Astrocyte (in vitro differentiated cells and primary cell): ENCODE data around the gene GRIN2A. TPM values are rescaled to one million over a fixed set of nuclear protein-coding genes. Genes with fewer than 3 reads are reported as not detected.

Experiments
- DNase-seq: peaks from one replicate; pipeline ENCODE4 v3.0.0-alpha.2; 2010; ENCODE audit warnings: low read depth
- FAIRE-seq: peaks from 2 replicates; lab custom pipeline; 2011; peaks lifted over from hg19 to GRCh38; lab: Jason Lieb, UNC
- H2AFZ ChIP-seq: 2 replicates; pipeline ENCODE4 v1.6.0; 2012; ENCODE audit warnings: low read depth, low read length, inconsistent platforms
- H3K27ac ChIP-seq: 2 replicates; pipeline ENCODE4 v1.5.1; 2011; ENCODE audit warnings: low read depth, low read length, inconsistent platforms
- H3K27me3 ChIP-seq: 2 replicates; pipeline ENCODE4 v1.6.0; 2011; ENCODE audit warnings: low read length, inconsistent platforms; ENCODE audit not compliant: insufficient read depth
- H3K36me3 ChIP-seq: 2 replicates; pipeline ENCODE4 v1.5.1; 2011; ENCODE audit warnings: low read length, inconsistent platforms; ENCODE audit not compliant: insufficient read depth
- H3K4me1 ChIP-seq: 2 replicates; pipeline ENCODE4 v1.5.1; 2011; ENCODE audit warnings: low read length, inconsistent platforms; ENCODE audit not compliant: insufficient read depth
- H3K4me2 ChIP-seq: 2 replicates; pipeline ENCODE4 v1.6.0; 2012; ENCODE audit warnings: low read length, inconsistent platforms
- H3K4me3 ChIP-seq: 2 replicates; pipeline ENCODE4 v1.5.1; 2011; ENCODE audit warnings: low read depth, mild to moderate bottlenecking, low read length, inconsistent platforms; ENCODE audit not compliant: insufficient read depth
- H3K79me2 ChIP-seq: 2 replicates; pipeline ENCODE4 v1.6.0; 2012; ENCODE audit warnings: mild to moderate bottlenecking, low read length, inconsistent platforms; ENCODE audit not compliant: insufficient read depth
- H3K9ac ChIP-seq: 2 replicates; pipeline ENCODE4 v1.6.0; 2012; ENCODE audit warnings: mild to moderate bottlenecking, low read length, inconsistent platforms
- H3K9me3 ChIP-seq: 2 replicates; pipeline ENCODE4 v1.5.1; 2012; ENCODE audit warnings: low read depth, mild to moderate bottlenecking, low read length, inconsistent platforms; ENCODE audit not compliant: insufficient read depth
- H4K20me1 ChIP-seq: 2 replicates; pipeline ENCODE4 v1.6.0; 2012; ENCODE audit warnings: low read length, inconsistent platforms; ENCODE audit not compliant: insufficient read depth
- H3K27ac Mint-ChIP-seq: one replicate; pipeline ENCODE4 v1.8.0; 2021; ENCODE audit warnings: mild to moderate bottlenecking, mixed read lengths; ENCODE audit not compliant: unreplicated experiment
- H3K27me3 Mint-ChIP-seq: one replicate; pipeline ENCODE4 v1.8.0; 2021; ENCODE audit warnings: low read depth, mixed read lengths; ENCODE audit not compliant: unreplicated experiment
- H3K36me3 Mint-ChIP-seq: one replicate; pipeline ENCODE4 v1.8.0; 2021; ENCODE audit warnings: low read depth, mixed read lengths; ENCODE audit not compliant: unreplicated experiment
- H3K4me1 Mint-ChIP-seq: one replicate; pipeline ENCODE4 v1.8.0; 2021; ENCODE audit warnings: low read depth, mixed read lengths; ENCODE audit not compliant: unreplicated experiment
- H3K4me3 Mint-ChIP-seq: one replicate; pipeline ENCODE4 v1.8.0; 2021; ENCODE audit warnings: mild to moderate bottlenecking, moderate library complexity, mixed read lengths; ENCODE audit not compliant: unreplicated experiment
- H3K9me3 Mint-ChIP-seq: one replicate; pipeline ENCODE4 v1.8.0; 2021; ENCODE audit warnings: mild to moderate bottlenecking, mixed read lengths; ENCODE audit not compliant: unreplicated experiment
- CTCF ChIP-seq: IDR thresholded peaks from 2 replicates; pipeline ENCODE4 v1.5.1; 2011; ENCODE audit warnings: low read depth, mild to moderate bottlenecking, inconsistent platforms, low read length, moderate library complexity; ENCODE audit not compliant: insufficient read depth
- EZH2 ChIP-seq: IDR thresholded peaks from 2 replicates; pipeline ENCODE4 v1.6.1; 2012; ENCODE audit warnings: mild to moderate bottlenecking, low read length, inconsistent platforms; ENCODE audit not compliant: insufficient read depth
- total RNA-seq: library from RNA; stranded (reverse); gene quantifications from 2 replicates; pipeline ENCODE4 v1.2.1, GENCODE V29; 2021

Gene GRIN2A
- total RNA-seq, 1 donor from 2014 or later: 0.68 TPM

DNA sequence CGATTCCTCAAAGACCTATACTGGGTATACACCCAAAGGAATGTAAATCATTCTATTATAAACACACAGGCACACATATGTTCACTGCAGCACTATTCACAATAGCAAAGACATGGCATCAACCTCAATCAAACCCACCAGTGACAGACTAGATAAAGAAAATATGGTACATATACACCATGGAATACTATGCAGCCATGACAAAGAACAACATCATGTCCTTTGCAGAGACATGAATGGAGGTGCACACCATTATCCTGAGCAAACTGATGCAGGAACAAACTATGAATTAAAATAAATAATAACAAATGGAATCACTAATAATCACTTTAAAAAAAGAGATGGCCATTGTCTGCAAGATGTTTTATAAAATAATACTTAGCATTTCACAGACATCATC, 380.1 kb downstream of the GRIN2A start:
- Mint-ChIP-seq H3K4me3 (no peak overlapping the region), H3K4me1 (no peaks in the 10 kb centered on the region), H3K27me3 (peaks cover 19% of the 10 kb centered on the region), H3K36me3 (no peaks in the 10 kb centered on the region), H3K9me3 (no peaks in the 10 kb centered on the region), H3K27ac (no peak overlapping the region)
- no peaks in the 10 kb centered on the region for H4K20me1 ChIP-seq
- H2AFZ ChIP-seq: no peak overlapping the region
- DNase-seq (no peak), FAIRE-seq (no peak)
- TF ChIP-seq CTCF: no peak
- no peak overlapping the region for H3K9ac ChIP-seq
- H3K4me3 ChIP-seq: no peak overlapping the region
- peaks cover 11% of the 10 kb centered on the region for H3K4me1 ChIP-seq
- peaks cover 2% of the 10 kb centered on the region for H3K9me3 ChIP-seq
- H3K27me3 ChIP-seq: no peaks in the 10 kb centered on the region
- no peaks in the 10 kb centered on the region for H3K79me2 ChIP-seq
- H3K4me2 ChIP-seq: no peak overlapping the region
- H3K27ac ChIP-seq: no peak overlapping the region
- no peaks in the 10 kb centered on the region for H3K36me3 ChIP-seq

DNA sequence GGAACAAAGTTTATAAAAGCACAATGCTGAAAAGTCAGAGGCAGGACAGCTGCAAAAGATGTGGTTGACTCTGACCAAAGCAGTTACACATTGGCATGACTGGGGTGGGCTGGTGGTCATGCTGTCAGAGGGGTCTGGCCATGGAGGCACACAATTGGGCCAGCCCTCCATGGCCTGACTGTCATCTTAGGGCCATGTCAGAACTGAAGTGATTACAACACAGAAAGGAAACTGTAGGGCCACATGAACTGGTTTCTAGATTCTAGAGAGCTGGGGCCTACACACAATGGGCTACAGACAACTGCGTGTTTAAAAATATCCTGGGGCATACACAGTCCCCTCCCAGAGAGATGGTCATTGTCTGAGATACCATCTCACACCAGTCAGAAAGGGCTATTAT, 380.6 kb downstream of the GRIN2A start:
- no peaks in the 10 kb centered on the region for H3K27me3 ChIP-seq
- Mint-ChIP-seq H3K27ac (no peak overlapping the region), H3K36me3 (no peaks in the 10 kb centered on the region), H3K4me3 (no peak overlapping the region), H3K9me3 (no peaks in the 10 kb centered on the region), H3K4me1 (peaks cover 1% of the 10 kb centered on the region), H3K27me3 (peaks cover 19% of the 10 kb centered on the region)
- H3K79me2 ChIP-seq: no peaks in the 10 kb centered on the region
- no peak for FAIRE-seq
- H3K4me1 ChIP-seq: peaks cover 14% of the 10 kb centered on the region
- H3K9ac ChIP-seq: no peak overlapping the region
- no peaks in the 10 kb centered on the region for H4K20me1 ChIP-seq
- peaks cover 2% of the 10 kb centered on the region for H3K9me3 ChIP-seq
- TF ChIP-seq CTCF (no peak), EZH2 (no peak)
- H3K4me2 ChIP-seq: no peak overlapping the region
- DNase-seq: no peak
- H2AFZ ChIP-seq: no peak overlapping the region
- H3K36me3 ChIP-seq: no peaks in the 10 kb centered on the region
- H3K4me3 ChIP-seq: no peak overlapping the region
- H3K27ac ChIP-seq: no peak overlapping the region

DNA sequence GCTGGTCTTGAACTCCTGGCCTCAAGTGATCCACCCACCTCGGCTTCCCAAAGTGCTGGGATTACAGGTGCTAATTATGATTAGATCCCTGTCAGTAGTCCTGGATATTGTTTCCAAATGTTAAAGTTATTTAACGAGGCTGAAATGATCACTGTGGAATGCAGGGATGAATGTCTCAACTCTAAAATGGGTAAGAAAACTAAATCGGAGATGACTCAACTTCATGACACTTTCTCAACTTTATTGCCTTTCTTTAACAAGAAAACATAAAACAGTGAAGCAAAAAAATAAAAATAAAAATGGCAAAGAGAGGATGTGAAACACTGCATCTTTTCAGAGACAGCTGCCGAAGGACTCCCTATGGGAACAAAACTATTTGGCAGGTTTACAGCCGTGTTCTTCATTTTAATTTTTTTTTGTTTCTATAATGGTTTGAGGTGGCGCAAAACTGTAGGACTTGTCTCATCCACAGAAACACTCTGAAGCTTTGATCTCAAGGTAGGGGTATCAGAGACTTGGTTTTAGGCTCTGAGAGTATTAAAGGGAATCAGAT, 382.0 kb downstream of the GRIN2A start:
- H3K27ac Mint-ChIP-seq: no peak overlapping the region
- peaks cover 3% of the 10 kb centered on the region for H3K4me1 Mint-ChIP-seq
- peaks cover 2% of the 10 kb centered on the region for H3K36me3 Mint-ChIP-seq
- H3K9me3 Mint-ChIP-seq: no peaks in the 10 kb centered on the region
- H3K27ac ChIP-seq: no peak overlapping the region
- DNase-seq (no peak), FAIRE-seq (no peak)
- H3K4me2 ChIP-seq: no peak overlapping the region
- peaks cover 15% of the 10 kb centered on the region for H3K27me3 Mint-ChIP-seq
- H3K79me2 ChIP-seq: no peaks in the 10 kb centered on the region
- TF ChIP-seq CTCF (no peak), EZH2 (no peak)
- peaks cover 2% of the 10 kb centered on the region for H3K9me3 ChIP-seq
- no peak overlapping the region for H3K9ac ChIP-seq
- H3K4me3 Mint-ChIP-seq: no peak overlapping the region
- no peaks in the 10 kb centered on the region for H3K36me3 ChIP-seq
- peaks cover 14% of the 10 kb centered on the region for H3K4me1 ChIP-seq
- H4K20me1 ChIP-seq: no peaks in the 10 kb centered on the region
- H2AFZ ChIP-seq: no peak overlapping the region
- no peak overlapping the region for H3K4me3 ChIP-seq
- H3K27me3 ChIP-seq: no peaks in the 10 kb centered on the region
